Glutamatergic neuron (in vitro differentiated cells): ENCODE results near the gene DPP9. TPM values are rescaled to one million over a fixed set of nuclear protein-coding genes. Genes with fewer than 3 reads are reported as not detected.

ENCODE experiments used
- DNase-seq: peaks from one replicate; pipeline ENCODE4 v3.0.0; 2022
- H3K27ac Mint-ChIP-seq: one replicate; pipeline ENCODE4 v1.8.0; 2020; ENCODE audit warnings: mild to moderate bottlenecking, mixed read lengths, inconsistent platforms; ENCODE audit not compliant: unreplicated experiment
- H3K27me3 Mint-ChIP-seq: one replicate; pipeline ENCODE4 v1.8.0; 2020; ENCODE audit warnings: mild to moderate bottlenecking, moderate library complexity, mixed read lengths, inconsistent platforms; ENCODE audit not compliant: unreplicated experiment
- H3K36me3 Mint-ChIP-seq: one replicate; pipeline ENCODE4 v1.8.0; 2020; ENCODE audit warnings: mild to moderate bottlenecking, mixed read lengths, inconsistent platforms; ENCODE audit not compliant: unreplicated experiment
- H3K4me1 Mint-ChIP-seq: one replicate; pipeline ENCODE4 v1.8.0; 2020; ENCODE audit warnings: mild to moderate bottlenecking, low read depth, mixed read lengths, inconsistent platforms; ENCODE audit not compliant: unreplicated experiment
- H3K4me3 Mint-ChIP-seq: one replicate; pipeline ENCODE4 v1.8.0; 2020; ENCODE audit warnings: mild to moderate bottlenecking, mixed read lengths, inconsistent platforms; ENCODE audit not compliant: unreplicated experiment
- H3K9me3 Mint-ChIP-seq: one replicate; pipeline ENCODE4 v1.8.0; 2020; ENCODE audit warnings: mild to moderate bottlenecking, moderate library complexity, mixed read lengths, inconsistent platforms; ENCODE audit not compliant: unreplicated experiment
- CTCF ChIP-seq: fragments of 200-600 bp; sonication (generic); IDR thresholded peaks from one replicate; pipeline ENCODE4 v1.5.0; 2021; ENCODE audit not compliant: partially characterized antibody, unreplicated experiment
- microRNA-seq: library from miRNA; unstranded; fragments of <30 nt; microRNA quantifications from one replicate; pipeline ENCODE4, GENCODE V29; 2020; ENCODE audit not compliant: unreplicated experiment
- total RNA-seq: library from RNA; stranded (reverse); fragmentation: NEBNext Ultra II Directional; extraction: Animal tissue kit (Norgen Biotek cat#: 25700); gene quantifications from one replicate; pipeline ENCODE4 v1.2.1, GENCODE V29; 2021; ENCODE audit not compliant: unreplicated experiment

DPP9 gene
- total RNA-seq, 1 donor from 2014 or later: 44.8 TPM

GRCh38 chr19:4636761-4637160 lies 86.9 kb downstream of the DPP9 start:
- Mint-ChIP-seq H3K27ac (peak overlapping the region; percentile 77), H3K4me1 (peaks cover 12% of the 10 kb centered on the region), H3K36me3 (peaks cover 4% of the 10 kb centered on the region), H3K4me3 (peak overlapping the region; percentile 49), H3K9me3 (peaks cover 27% of the 10 kb centered on the region), H3K27me3 (peaks cover 28% of the 10 kb centered on the region)
- no peak for DNase-seq
- TF ChIP-seq CTCF: no peak

- Mint-ChIP-seq H3K4me3 (peak overlapping the region; percentile 83), H3K27me3 (peaks cover 28% of the 10 kb centered on the region), H3K9me3 (peaks cover 27% of the 10 kb centered on the region), H3K27ac (peak overlapping the region; percentile 99), H3K4me1 (peaks cover 12% of the 10 kb centered on the region), H3K36me3 (peaks cover 4% of the 10 kb centered on the region)
- peak; percentile 91 for DNase-seq
- TF ChIP-seq CTCF: peak; percentile 98
Observed at GRCh38 chr19:4636151-4636717, 87.4 kb downstream of the DPP9 start.

GRCh38 chr19:4635754-4636116 lies 87.9 kb downstream of the DPP9 start:
- DNase-seq: peak; percentile 92
- Mint-ChIP-seq H3K36me3 (peaks cover 4% of the 10 kb centered on the region), H3K27ac (peak overlapping the region; percentile 99), H3K4me1 (peaks cover 12% of the 10 kb centered on the region), H3K27me3 (peaks cover 28% of the 10 kb centered on the region), H3K9me3 (peaks cover 27% of the 10 kb centered on the region), H3K4me3 (peak overlapping the region; percentile 83)
- TF ChIP-seq CTCF: no peak

GRCh38 chr19:4633140-4633967 lies 90.3 kb downstream of the DPP9 start:
- peak; percentile 87 for TF ChIP-seq CTCF
- peak; percentile 88 for DNase-seq
- peak overlapping the region; percentile 78 for H3K4me3 Mint-ChIP-seq
- H3K36me3 Mint-ChIP-seq: peaks cover 4% of the 10 kb centered on the region
- H3K4me1 Mint-ChIP-seq: peaks cover 12% of the 10 kb centered on the region
- H3K9me3 Mint-ChIP-seq: peaks cover 27% of the 10 kb centered on the region
- peaks cover 28% of the 10 kb centered on the region for H3K27me3 Mint-ChIP-seq
- peak overlapping the region; percentile 99 for H3K27ac Mint-ChIP-seq

Small RNAs within 50 kb of the gene (microRNA-seq; reads per million reads assigned to microRNA genes)
- gene MIR7-3: 16.0 reads per million, percentile 56 among the genes with 10 or more reads in this experiment

Other genes with a start within 250 kb of the DPP9 start
- 0.27 TPM for gene PLIN4, start 205.4 kb downstream of the DPP9 start, total RNA-seq
- gene PLIN5, start 188.6 kb downstream of the DPP9 start, total RNA-seq: 0.54 TPM
- gene LRG1, start 183.8 kb downstream of the DPP9 start, total RNA-seq: 1.0 TPM
- 234 TPM for gene SEMA6B, start 164.2 kb downstream of the DPP9 start, total RNA-seq
- gene TNFAIP8L1, start 84.3 kb downstream of the DPP9 start, total RNA-seq: 23.6 TPM
- gene MYDGF, start 53.5 kb downstream of the DPP9 start, total RNA-seq: 32.6 TPM
- 11.3 TPM for gene FEM1A, start 67.9 kb upstream of the DPP9 start, total RNA-seq
- not detected for gene TICAM1, start 107.9 kb upstream of the DPP9 start, total RNA-seq
- 6.8 TPM for gene PLIN3, start 143.8 kb upstream of the DPP9 start, total RNA-seq
- not detected for gene ARRDC5, start 179.1 kb upstream of the DPP9 start, total RNA-seq
- 10.4 TPM for gene UHRF1, start 185.7 kb upstream of the DPP9 start, total RNA-seq
- 153 TPM for gene KDM4B, start 245.3 kb upstream of the DPP9 start, total RNA-seq